Hair follicle dermal papilla cell (primary cell): Measurements from ENCODE around the gene MSANTD4. TPM values are rescaled to one million over a fixed set of nuclear protein-coding genes. Genes with fewer than 3 reads are reported as not detected.

Experiments
- small RNA-seq: library from RNA; depleted of rRNA; stranded (forward); fragments of <200 nt; gene quantifications from one replicate; pipeline ENCODE3, GENCODE V24; 2012
- total RNA-seq: library from RNA; depleted of rRNA; stranded (reverse); fragments of >200 nt; gene quantifications from 2 replicates; pipeline ENCODE4 v1.2.3, GENCODE V29; 2012

Gene MSANTD4
- total RNA-seq: 43.8 and 45.3 TPM in 2 replicates

DNA sequence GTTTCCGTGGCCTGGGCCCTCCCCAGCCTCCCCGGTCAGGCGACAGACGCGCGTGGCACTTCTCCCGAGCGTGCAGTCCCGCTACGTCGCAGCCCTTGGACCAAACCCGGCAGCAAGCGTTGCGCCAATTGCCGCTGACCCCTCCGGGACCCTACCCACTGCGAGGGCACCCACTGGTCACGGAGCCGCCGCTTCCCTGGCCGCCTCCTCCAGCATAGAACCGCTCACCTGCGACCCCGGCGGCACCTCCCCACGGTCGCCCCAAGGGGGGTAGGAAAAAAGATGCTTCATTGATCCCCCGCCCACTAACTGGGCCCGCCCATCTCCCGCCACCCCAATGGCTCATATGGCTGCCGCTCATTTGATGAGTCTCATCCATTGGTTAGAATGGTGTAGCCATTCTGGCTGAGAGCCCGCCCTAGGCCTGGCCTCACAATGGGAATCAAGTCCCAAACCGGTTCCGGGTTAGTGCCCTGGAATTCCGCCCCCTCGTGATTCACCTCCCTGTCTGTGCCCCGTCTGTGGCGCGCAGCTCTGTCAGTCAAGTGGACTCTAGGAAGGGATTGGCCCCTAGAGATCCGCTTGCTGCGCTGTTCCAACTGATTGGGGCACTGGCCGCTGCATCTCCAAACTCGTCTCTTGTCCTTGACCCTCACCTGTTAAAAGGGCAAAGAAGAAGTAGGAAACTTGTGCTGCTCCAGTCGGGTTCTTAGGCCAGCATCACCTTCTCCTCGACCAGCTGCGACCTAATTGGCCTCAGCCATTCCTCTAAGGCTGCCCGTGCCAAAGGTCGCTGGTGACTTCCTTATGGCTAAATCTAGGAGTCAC, at the start of gene MSANTD4:
TSS of gene MSANTD4 (minus strand) at position 274 of the 828 bp plus-strand sequence. CDS start 11,323 bp downstream, outside the sequence.

Small RNA genes lying within 50 kb of the gene (small RNA-seq; reads per million reads assigned to genes)
- not detected for gene RNU6-277P

Other genes with a start within 250 kb of the MSANTD4 start
- 2.6 and 3.2 TPM in 2 replicates for gene KBTBD3, start 55.1 kb upstream of the MSANTD4 start, total RNA-seq
- 43.4 and 45.3 TPM in 2 replicates for gene AASDHPPT, start 55.4 kb upstream of the MSANTD4 start, total RNA-seq